RWPE1 (cell line): ENCODE data around the gene FBXO15.

Experiments
- CTCF ChIA-PET: fragments of 350-600 bp; sonication (Branson Sonifier 250); formaldehyde crosslinking; extraction: SDS; loops from one replicate; lab custom pipeline; 2021; lab: Yijun Ruan, JAX
- POLR2A ChIA-PET: fragments of 400-600 bp; formaldehyde crosslinking; extraction: SDS; loops from one replicate; lab custom pipeline; 2020; ENCODE audit warnings: antibody characterized with exemption; ENCODE audit not compliant: low non-redundant PET; lab: Yijun Ruan, JAX
- DNase-seq: peaks from one replicate; pipeline ENCODE4 v3.0.0; 2012; ENCODE audit warnings: low spot score
- H3K27ac ChIP-seq: fragments of 450-650 bp; 2 replicates; pipeline ENCODE4 v1.5.1; 2017
- TF ChIP-seq, protein P1 (sequence below): fragments of 450-650 bp; conservative IDR thresholded peaks from 2 replicates; pipeline ENCODE4 v1.5.1; 2017; ENCODE audit warnings: low read depth, mild to moderate bottlenecking

The FBXO15 gene

GRCh38 chr18:74186661-74187060 lies 39.0 kb upstream of the FBXO15 start:
- DNase-seq, result no peak
- no peak overlapping the region for H3K27ac ChIP-seq
- CTCF ChIA-PET, result no interaction called here
- TF ChIP-seq, protein P1, sequence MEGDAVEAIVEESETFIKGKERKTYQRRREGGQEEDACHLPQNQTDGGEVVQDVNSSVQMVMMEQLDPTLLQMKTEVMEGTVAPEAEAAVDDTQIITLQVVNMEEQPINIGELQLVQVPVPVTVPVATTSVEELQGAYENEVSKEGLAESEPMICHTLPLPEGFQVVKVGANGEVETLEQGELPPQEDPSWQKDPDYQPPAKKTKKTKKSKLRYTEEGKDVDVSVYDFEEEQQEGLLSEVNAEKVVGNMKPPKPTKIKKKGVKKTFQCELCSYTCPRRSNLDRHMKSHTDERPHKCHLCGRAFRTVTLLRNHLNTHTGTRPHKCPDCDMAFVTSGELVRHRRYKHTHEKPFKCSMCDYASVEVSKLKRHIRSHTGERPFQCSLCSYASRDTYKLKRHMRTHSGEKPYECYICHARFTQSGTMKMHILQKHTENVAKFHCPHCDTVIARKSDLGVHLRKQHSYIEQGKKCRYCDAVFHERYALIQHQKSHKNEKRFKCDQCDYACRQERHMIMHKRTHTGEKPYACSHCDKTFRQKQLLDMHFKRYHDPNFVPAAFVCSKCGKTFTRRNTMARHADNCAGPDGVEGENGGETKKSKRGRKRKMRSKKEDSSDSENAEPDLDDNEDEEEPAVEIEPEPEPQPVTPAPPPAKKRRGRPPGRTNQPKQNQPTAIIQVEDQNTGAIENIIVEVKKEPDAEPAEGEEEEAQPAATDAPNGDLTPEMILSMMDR, result no peak
- POLR2A ChIA-PET, result no interaction called here

GRCh38 chr18:74185860-74186259 lies 38.2 kb upstream of the FBXO15 start:
- ChIA-PET CTCF (interaction anchor here (0.5 kb wide), 1 partner anchor 1484 kb away, joined by 3 read pairs; no protein-coding TSS in a partner anchor), POLR2A (no interaction called here)
- H3K27ac ChIP-seq, result no peak overlapping the region
- TF ChIP-seq, protein P1, result no peak
- DNase-seq, result no peak

DNA sequence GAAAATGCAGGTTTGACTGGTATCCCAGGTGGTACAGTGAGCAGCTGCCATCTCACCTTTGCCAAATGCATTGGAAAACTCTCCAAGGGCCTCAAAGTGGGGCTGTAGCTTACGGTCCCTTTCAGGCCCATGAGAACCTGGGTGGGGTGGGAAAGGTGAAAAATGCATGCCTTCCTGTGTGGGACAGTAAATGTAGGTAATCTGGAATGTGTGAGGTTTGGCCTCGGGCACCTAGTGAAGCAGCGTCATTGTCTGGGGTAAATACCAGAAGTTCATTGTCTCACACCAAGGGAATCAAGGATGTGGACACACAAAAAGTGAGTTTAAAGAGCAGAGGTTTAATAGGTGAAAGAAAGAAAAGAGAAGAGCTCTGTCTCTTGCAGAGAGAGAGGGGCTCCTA lies 37.2 kb upstream of the FBXO15 start:
- no peak overlapping the region for H3K27ac ChIP-seq
- POLR2A ChIA-PET, result no interaction called here
- DNase-seq, result no peak
- CTCF ChIA-PET, result no interaction called here
- TF ChIP-seq, protein P1, result no peak

GRCh38 chr18:74183130-74183529 lies 35.5 kb upstream of the FBXO15 start:
- ChIA-PET CTCF (no interaction called here), POLR2A (no interaction called here)
- DNase-seq, result no peak
- no peak overlapping the region for H3K27ac ChIP-seq
- TF ChIP-seq, protein P1, result no peak

- TF ChIP-seq, protein P1, result no peak
- ChIA-PET POLR2A (no interaction called here), CTCF (no interaction called here)
- DNase-seq, result no peak
- no peak overlapping the region for H3K27ac ChIP-seq
These were observed 34.7 kb upstream of the FBXO15 start for GRCh38 chr18:74182335-74182734.

DNA sequence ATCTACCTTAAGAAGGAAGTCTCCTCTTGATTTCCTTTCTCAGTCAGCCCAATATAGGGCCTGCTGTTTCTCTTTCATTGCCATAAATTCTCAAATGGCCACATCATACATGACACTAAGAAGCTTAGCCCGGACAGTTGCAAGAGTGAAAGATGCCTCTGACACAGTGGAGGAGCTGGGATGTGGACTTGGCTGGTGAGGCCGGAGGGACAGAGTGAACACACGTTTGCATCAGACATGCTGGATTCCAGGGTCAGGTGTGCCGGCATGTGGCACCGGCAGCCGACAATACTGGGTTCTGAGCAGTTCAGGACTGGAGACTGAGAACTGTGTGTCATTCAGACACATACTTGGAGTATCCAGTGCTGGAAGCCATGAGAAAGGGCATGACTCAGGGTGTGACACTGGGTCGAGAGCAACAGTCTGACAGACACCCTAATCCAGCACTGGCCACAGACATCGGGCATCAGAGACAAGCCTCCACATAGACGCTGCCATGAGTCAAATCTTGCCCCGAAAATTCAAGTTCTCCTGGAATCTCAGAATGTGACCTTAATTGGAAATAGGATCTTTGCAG lies 32.1 kb upstream of the FBXO15 start:
- TF ChIP-seq, protein P1, result no peak
- ChIA-PET CTCF (no interaction called here), POLR2A (no interaction called here)
- no peak for DNase-seq
- no peak overlapping the region for H3K27ac ChIP-seq
